Measurements from ENCODE around the gene LHFPL5. TPM values are rescaled to one million over a fixed set of nuclear protein-coding genes. Genes with fewer than 3 reads are reported as not detected.

Gene LHFPL5
- total RNA-seq = 1.1 TPM

DNA sequence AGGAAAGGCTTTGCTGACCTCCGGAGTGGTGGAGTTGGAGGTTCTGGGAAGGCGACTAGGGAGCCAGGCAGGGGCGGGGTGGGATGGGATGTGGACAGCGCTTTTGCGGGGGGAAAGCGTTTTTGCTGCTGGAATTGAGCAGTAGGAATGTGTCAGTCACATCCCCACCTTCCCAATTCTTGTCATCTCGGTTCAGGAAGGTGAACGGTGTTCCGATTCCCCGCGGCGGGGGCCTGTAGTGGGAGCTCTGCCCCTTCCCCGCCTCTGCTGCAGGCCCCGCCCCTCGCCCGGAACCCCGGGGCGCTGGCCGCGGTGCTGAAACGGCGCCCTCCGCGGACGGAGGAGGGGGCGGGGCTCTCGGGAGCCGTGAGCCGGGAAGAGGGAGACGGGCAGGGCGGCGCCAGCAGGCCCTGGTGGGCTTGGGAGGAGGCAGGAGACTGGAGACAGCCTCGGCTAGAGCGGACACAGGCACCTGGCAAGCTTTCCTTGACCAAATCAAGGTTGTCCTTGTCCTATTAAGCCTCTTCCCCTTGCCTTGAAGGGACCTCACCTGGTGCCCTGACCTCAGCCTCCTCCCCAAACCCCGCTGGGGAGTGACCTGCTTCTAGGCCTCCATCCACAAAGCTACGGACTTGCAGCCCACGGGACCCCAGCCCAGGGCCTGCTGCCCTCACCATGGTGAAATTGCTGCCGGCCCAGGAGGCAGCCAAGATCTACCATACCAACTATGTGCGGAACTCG, at the start of gene LHFPL5:
TSS of gene LHFPL5 (plus strand) at position 357 of the 741 bp plus-strand sequence. CDS start at position 676, 319 bp downstream.
- no peak for DNase-seq

GRCh38 chr6:35757456-35758123, 47.6 kb upstream of the LHFPL5 start:
- no peak for DNase-seq

- DNase-seq = no peak
Measured at GRCh38 chr6:35759426-35759825, 45.7 kb upstream of the LHFPL5 start.

- no peak for DNase-seq
Measured at GRCh38 chr6:35765739-35766138, 39.4 kb upstream of the LHFPL5 start.

GRCh38 chr6:35769211-35769610, 35.9 kb upstream of the LHFPL5 start:
- no peak for DNase-seq

- DNase-seq = no peak
Measured at GRCh38 chr6:35771343-35771627, 33.9 kb upstream of the LHFPL5 start.

DNA sequence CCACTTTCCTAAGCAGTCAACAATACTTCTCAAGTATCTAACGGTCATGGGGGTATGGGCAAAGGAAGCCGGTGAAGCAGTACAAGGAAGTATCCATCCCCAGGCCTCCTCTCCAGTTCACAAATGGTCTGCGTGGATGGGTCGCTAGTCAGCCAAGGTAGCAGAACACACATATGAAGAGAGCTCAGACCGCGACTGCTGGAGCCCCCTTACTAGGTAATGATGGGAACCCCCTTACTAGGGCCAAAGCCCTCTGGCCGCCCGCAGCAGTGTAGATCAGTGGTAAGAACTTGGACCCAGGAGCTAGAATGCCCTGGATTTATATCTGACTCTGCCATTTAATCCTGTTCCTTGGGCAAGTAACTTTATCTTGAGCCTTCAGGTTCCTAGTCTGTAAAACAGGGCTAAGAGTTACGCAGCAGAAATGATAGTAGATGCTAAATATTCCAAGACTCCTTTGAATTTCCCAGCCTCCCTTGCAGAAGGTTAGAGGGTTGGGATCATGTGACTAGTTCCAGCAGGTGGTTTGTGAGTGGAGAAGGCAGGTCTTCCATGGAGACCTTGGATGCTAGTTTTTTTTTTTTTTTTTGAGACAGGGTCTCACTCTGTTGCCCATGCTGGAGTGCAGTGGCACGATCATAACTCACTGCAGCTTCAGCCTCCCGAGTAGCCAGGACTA, 30.9 kb upstream of the LHFPL5 start:
- no peak for DNase-seq

GRCh38 chr6:35775031-35775430, 30.1 kb upstream of the LHFPL5 start:
- no peak for DNase-seq

GRCh38 chr6:35776364-35777215, 28.6 kb upstream of the LHFPL5 start, which contains the start of gene CLPSL2:
Gene CLPSL2 (plus strand): TSS chr6:35776598. CDS start chr6:35776619, 21 bp downstream.
- no peak for DNase-seq

DNA sequence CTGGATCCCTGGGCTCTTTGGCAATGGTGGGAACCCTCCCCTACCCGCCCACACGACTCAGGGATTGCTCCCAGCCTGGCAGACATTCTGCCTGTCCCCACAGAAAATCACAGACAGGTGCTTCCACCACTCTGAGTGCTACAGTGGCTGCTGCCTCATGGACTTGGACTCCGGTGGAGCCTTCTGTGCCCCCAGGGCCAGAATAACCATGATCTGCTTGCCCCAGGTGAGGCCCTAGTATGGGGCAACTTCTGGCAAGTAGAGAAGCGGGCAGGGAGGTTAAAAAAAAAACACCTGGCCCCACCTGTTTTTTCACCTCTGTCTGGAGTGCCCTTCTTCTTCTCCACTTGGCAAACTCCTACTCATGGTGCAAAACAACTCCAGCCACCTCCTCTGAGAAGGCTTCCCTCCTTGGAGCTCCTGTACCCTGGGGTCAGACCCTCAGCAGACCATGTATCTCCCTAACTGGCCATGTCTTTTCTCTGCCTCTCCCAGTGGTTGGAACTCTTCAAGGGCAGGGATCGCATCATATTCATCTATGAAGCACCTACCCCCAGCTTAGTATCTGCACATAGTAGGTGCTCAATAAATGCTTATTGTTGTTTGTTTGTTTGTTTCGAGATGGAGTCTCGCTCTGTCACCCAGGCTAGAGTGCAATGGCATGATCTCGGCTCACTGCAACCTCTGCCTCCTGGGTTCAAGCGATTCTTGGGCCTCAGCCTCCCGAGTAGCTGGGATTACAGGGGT, 27.6 kb upstream of the LHFPL5 start:
- no peak for DNase-seq

GRCh38 chr6:35778437-35778836, 26.7 kb upstream of the LHFPL5 start:
- DNase-seq = no peak

GRCh38 chr6:35780719-35781118, 24.4 kb upstream of the LHFPL5 start, which contains the start of gene CLPSL1:
Gene CLPSL1 (plus strand): TSS chr6:35781019. CDS start chr6:35781111, 92 bp downstream.
- DNase-seq = no peak

- no peak for DNase-seq
Measured at GRCh38 chr6:35781290-35781689, 23.9 kb upstream of the LHFPL5 start.

DNA sequence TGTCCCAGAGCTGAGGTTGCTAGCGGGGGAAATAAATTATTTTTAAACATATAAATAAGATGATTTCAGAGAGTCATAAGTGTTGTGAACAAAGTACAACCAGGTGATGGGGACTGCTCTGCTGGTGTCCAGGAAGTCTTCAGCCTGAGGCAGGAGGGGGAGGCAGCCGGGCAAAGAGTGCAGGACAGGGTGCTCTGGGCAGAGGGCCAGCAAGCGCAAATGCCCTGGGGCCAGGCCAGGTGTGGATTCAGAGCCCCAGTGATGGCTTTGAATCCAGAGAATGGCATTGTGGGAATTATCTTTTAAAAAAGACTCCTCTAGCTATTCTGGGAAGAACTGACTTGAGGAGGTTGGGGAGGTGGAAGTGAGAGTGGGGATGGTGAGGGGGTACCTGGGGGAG, 22.7 kb upstream of the LHFPL5 start:
- DNase-seq = no peak

DNA sequence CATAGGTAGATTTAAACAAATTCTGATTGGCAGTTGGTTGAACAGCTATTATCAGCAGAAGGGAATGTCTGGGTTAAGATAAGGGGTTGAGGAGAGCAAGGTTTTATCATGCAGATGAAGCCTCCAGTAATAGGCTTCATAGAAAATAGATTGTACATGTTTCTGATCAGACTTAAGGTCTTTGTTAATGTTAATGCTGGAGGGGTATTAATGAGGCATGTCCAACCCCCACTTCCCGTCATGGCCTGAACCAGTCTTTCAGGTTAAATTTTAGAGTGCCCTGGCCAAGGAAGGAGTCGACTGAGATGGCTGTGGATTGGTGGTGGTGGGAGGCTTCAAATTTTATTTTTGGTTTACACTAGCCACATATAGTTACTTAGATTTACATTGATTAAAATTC, 21.0 kb upstream of the LHFPL5 start:
- DNase-seq = no peak

- no peak for DNase-seq
Measured at GRCh38 chr6:35786272-35786671, 18.9 kb upstream of the LHFPL5 start.

GRCh38 chr6:35786810-35787209, 18.3 kb upstream of the LHFPL5 start:
- DNase-seq = no peak

- no peak for DNase-seq
Measured at GRCh38 chr6:35787266-35788218, 17.6 kb upstream of the LHFPL5 start.

GRCh38 chr6:35788423-35788982, 16.6 kb upstream of the LHFPL5 start:
- DNase-seq = no peak

DNA sequence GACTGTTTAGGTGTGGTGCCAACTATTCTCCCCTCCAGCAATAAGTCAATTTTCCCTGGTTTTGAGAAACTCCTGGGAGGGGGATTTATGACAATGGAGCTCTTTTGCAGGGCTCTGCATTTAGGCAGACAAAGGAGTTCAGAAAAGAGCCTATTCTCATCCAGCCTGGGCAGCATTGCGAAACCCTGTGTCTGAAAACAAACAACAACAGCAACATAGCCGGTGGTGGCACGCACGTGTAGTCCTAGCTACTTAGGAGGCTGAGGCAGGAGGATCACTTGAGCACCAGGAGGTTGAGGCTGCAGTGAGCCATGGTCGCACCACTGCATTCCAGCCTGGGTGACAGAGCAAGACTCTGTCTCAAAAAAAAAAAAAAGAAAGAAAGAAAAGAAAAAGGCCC, 14.5 kb upstream of the LHFPL5 start:
- no peak for DNase-seq

All from occipital lobe (tissue), 2 donors.